Measurements from ENCODE around the gene TBKBP1. TPM values are rescaled to one million over a fixed set of nuclear protein-coding genes. Genes with fewer than 3 reads are reported as not detected.

TBKBP1 gene
- total and polyA plus RNA-seq, 9 donors = 6.0 to 28.8 (median 22.8) TPM

GRCh38 chr17:47698749-47699535 lies 5.0 kb downstream of the TBKBP1 start:
- DNase-seq = peak in 4 of 5 donors; percentile 65 to 78 (median 72)
- Histone ChIP-seq H3K36me3 (no peaks in the 10 kb centered on the region), H3K4me1 (ENCODE audit: insufficient read depth) (peaks cover 8% of the 10 kb centered on the region), H3K27ac (no peak overlapping the region), H3K9me3 (no peaks in the 10 kb centered on the region), H3K4me3 (no peak overlapping the region), H3K27me3 (no peaks in the 10 kb centered on the region)
- intact Hi-C loops (cut with DNase I) = no loop called here
- 60 to 72% (median 62%) methylated on average over 25 of the region's 25 CpGs for WGBS, 3 donors
- TF ChIP-seq EP300 (IDR thresholded peaks at IDR 0.05) (no peak), CTCF (IDR thresholded peaks at IDR 0.05) (peak; percentile 58 to 94 (median 60)), POLR2A (IDR thresholded peaks at IDR 0.05) (no peak)

- intact Hi-C loops (cut with DNase I) = no loop called here
- Histone ChIP-seq H3K27ac (no peak overlapping the region), H3K4me1 (ENCODE audit: insufficient read depth) (peaks cover 8% of the 10 kb centered on the region), H3K27me3 (no peaks in the 10 kb centered on the region), H3K4me3 (no peak overlapping the region), H3K36me3 (no peaks in the 10 kb centered on the region), H3K9me3 (no peaks in the 10 kb centered on the region)
- TF ChIP-seq CTCF (IDR thresholded peaks at IDR 0.05) (no peak), EP300 (IDR thresholded peaks at IDR 0.05) (no peak), POLR2A (IDR thresholded peaks at IDR 0.05) (no peak)
- DNase-seq = no peak
- 88 to 98% (median 91%) methylated on average over 4 of the region's 4 CpGs for WGBS, 3 donors
Measured at GRCh38 chr17:47699536-47699840, 5.5 kb downstream of the TBKBP1 start.

- TF ChIP-seq CTCF (IDR thresholded peaks at IDR 0.05) = no peak
- no peak for TF ChIP-seq EP300 (IDR thresholded peaks at IDR 0.05)
- TF ChIP-seq POLR2A (IDR thresholded peaks at IDR 0.05) = no peak
- no peaks in the 10 kb centered on the region for H3K27me3 ChIP-seq
- intact Hi-C loops (cut with DNase I) = no loop called here
- peak in 1 of 5 donors; percentile 30 for DNase-seq
- H3K36me3 ChIP-seq = no peaks in the 10 kb centered on the region
- WGBS, 3 donors = 81 to 87% (median 87%) methylated on average over 13 of the region's 13 CpGs
- no peak overlapping the region for H3K4me3 ChIP-seq
- peaks cover 8% of the 10 kb centered on the region for H3K4me1 ChIP-seq (ENCODE audit: insufficient read depth)
- no peak overlapping the region for H3K27ac ChIP-seq
- H3K9me3 ChIP-seq = no peaks in the 10 kb centered on the region
Measured at GRCh38 chr17:47700471-47701449, 6.8 kb downstream of the TBKBP1 start.

GRCh38 chr17:47701608-47702007 lies 7.6 kb downstream of the TBKBP1 start:
- Histone ChIP-seq H3K27me3 (no peaks in the 10 kb centered on the region), H3K4me1 (ENCODE audit: insufficient read depth) (peaks cover 9% of the 10 kb centered on the region), H3K27ac (peak overlapping the region; percentile 42 to 52), H3K4me3 (no peak overlapping the region), H3K36me3 (no peaks in the 10 kb centered on the region), H3K9me3 (no peaks in the 10 kb centered on the region)
- DNase-seq = peak in 2 of 5 donors; percentile 46 to 61
- intact Hi-C loops (cut with DNase I) = no loop called here
- 58 to 74% (median 69%) methylated on average over 4 of the region's 4 CpGs for WGBS, 3 donors
- no peak for TF ChIP-seq EP300 (IDR thresholded peaks at IDR 0.05)
- TF ChIP-seq CTCF (IDR thresholded peaks at IDR 0.05) = no peak
- no peak for TF ChIP-seq POLR2A (IDR thresholded peaks at IDR 0.05)

Measured in ovary (tissue), 9 donors.